Stimulated activated CD4-positive, alpha-beta T cell treated with anti-CD3 and anti-CD28 coated beads, Interleukin-2, amount 100 ng/mL, for 4 hours (primary cell): ENCODE measurements around the gene CRBN.
A peak's percentile ranks its signal among the peaks of the same experiment; 100 is the strongest.

Source experiments
- DNase-seq: peaks from one replicate; pipeline ENCODE4 v3.0.0-alpha.2; 2020; ENCODE audit warnings: low read depth

The CRBN gene

DNA sequence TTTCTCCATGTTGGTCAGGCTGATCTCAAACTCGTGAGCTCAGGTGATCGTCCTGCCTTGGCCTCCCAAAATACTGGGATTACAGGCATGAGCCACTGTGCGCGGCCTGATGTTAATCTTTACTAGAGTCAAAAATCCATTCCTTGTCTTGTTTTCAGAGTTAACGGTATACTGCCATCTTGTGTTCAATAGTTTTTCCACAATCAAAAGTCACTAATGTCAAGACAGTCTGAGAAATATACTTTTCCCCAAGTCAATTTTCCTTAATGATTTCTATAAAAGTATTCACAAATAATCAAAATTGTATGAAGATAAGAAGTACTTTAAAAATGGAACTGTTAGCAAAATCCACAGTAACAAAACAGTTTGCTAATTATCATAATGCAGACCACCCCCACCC, 8.5 kb downstream of the CRBN start:
- DNase-seq, result no peak

DNA sequence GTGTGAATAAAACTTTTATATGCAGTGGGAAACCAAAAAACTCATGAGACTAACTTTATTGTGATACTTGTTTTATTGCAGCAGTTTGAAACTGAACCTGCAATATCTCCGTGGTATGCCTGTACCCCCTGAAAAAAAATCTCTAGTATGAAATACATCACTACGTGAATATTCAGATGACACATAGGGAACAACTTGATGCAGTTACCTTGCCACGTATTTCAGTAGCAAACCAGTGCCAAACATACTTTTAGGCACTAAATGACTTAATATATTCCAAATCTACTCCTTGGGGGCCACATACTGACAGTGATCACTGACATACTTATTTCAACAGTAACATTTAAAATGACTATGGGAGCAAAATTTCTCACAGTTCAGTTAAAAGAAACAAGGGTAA, 13.8 kb downstream of the CRBN start:
- DNase-seq, result no peak

DNA sequence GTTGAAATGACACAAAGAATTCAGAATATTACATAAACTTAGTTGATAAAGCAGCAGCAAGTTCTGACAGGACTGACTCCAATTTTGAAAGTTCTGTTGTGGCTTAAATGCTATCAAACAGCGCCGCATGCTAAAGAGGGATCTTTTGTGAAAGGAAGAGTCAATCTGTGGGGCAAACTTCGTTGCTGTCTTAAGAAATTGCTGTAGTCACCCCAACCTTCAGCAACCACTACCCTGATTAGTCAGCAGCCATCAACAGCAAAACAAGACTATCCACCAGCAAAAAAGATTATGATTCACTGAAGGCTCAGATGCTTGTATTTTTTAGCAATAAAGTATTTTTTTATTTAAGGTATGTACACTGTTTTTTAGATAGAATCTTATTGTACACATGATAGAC, 14.2 kb downstream of the CRBN start:
- DNase-seq, result no peak

DNA sequence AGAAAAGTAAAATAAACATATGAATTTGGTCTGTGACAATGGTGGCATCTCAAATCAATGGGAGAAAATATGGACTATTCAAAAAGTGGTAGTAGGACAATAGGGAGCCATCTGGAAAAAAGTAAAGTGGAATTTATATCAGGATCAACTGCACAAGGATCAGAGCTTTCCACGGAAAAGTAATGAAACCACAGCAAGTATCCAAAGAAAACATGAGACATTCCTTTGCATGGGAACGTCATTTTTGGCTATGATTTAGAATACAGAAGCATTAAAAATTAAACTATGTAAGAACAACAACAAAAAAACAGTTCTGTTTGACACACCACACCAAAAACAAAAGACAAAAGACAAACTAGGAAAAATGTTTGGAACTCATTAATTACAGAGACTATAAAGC, 18.7 kb downstream of the CRBN start:
- no peak for DNase-seq

DNA sequence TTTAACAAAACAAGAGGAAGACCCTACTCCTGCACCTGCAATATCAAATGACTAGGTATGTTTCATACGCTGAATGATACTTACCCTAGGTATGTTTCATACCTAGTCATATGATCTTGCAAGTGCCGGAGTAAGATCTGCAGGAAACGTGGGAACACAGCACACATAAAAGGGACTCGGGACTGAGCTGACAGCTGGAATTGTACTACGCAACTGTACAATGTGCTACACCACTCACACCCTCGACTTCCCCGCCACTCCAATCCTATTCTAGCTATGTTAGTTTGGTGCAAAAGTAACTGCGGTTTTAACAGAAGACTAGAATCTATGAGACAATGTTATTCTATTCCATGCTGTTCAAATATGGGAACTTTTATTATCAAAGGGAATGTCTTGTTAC, 22.0 kb downstream of the CRBN start:
- DNase-seq, result no peak

DNA sequence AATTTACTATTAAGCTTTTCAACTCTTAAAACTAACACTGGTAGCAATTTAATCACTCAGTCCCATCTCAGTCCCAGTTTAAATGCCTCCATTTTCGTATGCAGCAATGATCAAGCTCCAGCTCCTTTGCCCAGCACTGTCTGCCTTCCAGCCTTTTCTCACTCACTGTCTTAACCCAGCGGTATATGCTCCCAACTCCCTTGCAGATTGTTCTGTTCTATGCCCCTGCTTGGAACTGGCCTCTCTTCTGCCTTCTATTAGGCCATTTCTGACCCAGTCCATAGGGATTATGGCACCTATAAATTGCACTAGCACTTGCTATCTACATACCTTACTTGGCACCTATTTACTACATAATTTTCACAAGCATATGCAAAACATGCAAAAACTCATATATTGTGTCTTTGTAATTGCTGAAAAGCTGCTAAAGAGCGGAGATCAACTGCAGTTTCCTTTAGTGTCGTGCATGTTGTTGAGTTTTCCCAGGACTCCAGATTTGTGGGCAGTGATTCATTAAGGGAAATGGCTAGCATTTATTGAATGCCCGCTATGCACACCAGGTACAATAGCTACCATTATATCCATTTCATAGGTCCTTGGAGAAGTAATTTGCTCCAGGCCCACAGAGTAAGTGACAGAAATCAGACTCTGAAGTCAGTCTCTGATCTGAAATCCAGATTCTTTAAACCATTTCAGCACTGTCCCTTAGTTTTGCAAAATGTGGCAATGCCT, 24.4 kb downstream of the CRBN start:
- DNase-seq, result no peak

DNA sequence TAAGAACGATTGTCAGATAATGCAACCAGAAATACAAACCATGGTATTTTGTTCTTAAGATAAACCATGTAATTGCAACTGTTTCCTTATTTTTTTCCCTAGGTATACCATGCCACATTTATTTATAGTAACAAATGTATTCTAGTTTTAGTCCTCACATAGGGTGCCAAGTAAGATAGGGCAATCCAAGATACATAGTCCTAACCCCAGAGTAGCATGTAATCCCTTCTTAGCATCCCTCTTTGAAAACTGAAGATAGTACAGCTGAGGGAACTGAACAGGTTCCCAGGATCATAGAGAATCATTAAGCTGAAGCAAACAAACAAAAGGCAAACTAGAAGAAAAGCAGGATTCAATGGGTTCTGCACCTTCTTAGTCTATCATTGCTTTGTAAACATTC, 28.0 kb downstream of the CRBN start:
- no peak for DNase-seq

DNA sequence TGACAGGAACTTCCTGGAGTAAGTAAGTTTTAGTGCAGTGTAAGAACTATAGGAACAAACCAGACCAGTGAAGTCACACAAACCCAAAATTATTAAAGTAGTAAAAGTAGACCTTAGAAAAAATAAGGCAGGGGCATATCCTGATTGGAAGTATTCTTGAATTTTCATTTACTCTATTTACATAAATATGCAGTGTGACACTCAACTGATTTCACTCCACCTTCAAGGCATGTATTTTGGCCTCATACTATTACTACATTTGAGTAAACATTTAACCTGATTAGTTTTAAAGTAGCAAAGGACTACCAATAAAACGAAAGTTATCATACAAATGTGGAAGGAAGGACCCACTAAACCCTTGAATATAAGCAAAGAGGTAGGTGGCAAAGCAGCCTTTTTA, 29.9 kb downstream of the CRBN start:
- no peak for DNase-seq

DNA sequence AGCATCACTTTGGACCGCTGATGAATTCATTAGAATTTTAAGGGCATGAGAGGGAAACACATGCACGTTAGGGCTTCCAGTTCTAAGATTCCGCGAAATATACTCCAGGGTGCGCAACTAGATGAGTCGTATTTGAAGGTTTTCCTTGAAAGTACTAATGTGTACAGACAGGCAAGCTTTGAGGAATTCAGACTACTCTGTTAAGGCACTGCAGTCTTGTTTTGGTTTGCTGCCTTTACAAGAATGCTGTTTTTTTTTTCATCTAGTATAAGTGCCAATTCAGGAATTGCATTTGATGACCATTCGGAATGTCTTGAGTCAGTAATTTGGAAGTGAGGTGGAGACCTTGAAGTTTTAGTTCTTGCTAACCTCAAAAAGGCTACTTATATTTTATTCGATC, 33.7 kb downstream of the CRBN start:
- DNase-seq, result no peak

DNA sequence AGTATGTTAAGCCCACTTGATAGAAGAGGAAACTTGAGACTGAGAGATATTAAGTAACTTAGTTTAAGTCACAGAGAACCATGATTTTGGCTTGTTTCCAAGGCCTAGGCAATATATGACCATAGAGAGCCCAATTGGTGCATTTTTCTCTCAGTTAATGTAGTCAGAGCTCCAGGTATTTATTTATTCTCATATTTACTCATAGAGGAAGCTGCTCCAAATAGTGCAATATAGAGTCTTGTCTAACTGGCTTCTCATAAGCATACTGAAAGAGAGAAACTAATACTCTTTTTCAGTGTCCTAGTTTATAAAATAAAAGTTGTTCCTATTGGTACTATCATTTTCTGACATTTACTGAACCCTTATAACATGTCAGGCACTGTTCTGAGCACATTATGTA, 37.6 kb downstream of the CRBN start:
- DNase-seq, result no peak

DNA sequence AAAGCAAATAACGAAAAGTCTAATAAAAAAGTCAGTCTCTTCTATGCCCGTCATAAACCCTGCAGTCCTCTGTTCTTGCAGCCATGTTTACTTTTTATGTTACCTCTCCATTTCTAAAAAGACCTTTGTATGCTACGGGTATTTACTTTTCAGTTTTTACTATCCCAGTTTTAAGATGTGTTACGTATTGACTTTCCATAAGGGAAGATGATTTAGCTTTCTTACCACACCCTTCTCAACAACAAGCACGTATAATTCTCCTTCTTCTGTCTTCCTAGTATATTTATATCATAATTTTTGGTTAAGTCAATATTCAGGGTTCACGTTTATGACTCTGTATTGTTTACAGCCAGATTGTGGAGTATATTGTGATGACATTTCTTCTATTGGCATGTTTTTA, 42.0 kb downstream of the CRBN start:
- no peak for DNase-seq

DNA sequence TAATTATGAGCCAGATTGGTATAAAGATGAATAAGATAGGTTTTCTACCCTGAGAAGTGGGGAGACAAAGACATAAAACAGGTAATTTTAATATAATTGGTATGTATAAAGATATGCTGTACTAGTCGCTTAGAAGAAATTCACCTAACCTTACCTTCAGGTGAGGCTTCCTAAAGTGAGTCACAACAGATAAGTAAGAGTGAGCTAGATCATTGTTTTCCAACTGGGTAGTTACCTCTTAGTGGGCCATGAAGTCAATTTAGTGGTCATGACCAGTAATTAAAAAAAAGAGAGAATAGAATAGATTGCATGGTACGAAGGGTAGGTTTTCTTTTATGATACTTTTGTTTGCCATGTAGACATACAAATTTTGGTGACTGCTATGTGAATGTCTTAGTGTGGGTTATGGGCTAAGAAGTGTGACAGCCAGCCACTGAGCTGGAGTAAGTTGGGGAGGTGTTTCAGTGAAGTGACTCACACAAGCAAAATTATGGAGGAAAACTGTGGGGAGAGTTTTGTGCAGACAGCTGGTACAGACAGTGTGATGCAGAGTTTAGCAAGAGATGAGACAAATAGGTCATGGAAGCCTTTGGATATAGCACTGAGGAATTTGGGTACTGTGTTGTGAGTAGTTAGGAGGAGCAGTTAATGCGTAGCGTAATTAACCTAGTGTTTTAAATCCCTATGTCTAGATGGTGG, 44.6 kb downstream of the CRBN start:
- DNase-seq, result no peak

DNA sequence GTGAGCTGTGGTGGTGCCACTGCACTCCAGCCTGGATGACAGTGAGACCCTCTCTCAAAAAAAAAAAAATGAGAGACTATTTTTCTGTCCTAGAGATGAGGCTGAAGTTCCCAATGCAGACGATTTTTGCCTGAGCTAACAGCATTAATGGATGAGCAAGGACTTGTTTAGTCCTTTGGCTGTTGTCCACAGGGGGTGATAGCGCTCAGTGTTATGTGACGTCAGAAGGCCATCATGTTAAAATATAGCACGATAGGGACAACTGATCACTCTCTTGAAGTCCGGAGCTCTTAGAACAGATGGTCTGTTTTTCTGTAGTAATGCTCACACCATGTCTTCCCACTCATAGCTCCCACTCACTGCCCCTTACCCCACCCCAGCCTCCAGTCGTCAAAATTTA, 46.0 kb downstream of the CRBN start:
- DNase-seq, result no peak

DNA sequence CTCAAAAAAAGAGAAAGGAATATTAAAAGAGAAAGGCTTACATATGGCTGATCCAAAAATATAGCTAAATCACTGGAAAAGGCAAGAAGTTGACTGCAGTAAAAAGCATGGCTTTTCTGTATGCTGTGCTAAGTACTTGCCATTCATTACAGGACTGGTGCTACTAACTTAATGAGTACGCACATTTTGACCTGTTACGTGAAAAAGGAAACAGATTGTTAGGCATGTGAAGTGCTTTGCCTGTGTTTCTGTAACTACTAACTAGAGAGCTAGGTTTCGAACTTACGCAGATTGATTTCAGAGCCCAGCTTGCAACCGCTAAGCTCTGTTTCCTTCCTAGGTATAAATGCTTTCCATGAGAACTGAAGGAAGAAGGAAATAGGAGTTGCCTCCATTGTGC, 49.9 kb downstream of the CRBN start:
- DNase-seq, result no peak

DNA sequence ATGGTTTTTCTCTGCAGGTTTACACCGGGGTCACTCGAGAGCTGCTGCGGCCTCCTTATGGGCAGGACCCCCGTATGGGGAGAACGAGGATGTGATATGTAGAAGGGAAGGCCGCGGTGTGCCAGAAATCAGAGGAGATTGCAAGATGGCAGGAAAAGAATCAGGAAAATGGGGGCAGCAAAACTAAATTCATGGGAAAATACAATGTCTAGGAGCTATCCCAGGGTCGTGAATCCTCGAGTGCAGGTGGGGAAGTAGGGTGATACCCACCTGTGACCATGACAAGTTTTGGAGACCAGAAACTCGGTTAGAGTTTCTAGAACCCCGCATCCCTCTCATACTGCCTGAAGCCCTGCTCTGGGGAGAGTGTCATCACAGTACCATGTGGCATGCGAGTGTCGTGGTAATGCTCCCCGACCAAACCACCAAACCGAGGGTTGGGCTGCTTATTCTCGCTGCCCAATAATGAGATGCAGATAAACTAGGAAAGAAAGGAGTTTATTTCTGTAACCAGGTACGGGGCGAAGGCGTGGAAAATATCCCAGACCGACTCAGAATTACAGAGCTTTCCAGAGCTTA, 52.0 kb downstream of the CRBN start:
- no peak for DNase-seq

DNA sequence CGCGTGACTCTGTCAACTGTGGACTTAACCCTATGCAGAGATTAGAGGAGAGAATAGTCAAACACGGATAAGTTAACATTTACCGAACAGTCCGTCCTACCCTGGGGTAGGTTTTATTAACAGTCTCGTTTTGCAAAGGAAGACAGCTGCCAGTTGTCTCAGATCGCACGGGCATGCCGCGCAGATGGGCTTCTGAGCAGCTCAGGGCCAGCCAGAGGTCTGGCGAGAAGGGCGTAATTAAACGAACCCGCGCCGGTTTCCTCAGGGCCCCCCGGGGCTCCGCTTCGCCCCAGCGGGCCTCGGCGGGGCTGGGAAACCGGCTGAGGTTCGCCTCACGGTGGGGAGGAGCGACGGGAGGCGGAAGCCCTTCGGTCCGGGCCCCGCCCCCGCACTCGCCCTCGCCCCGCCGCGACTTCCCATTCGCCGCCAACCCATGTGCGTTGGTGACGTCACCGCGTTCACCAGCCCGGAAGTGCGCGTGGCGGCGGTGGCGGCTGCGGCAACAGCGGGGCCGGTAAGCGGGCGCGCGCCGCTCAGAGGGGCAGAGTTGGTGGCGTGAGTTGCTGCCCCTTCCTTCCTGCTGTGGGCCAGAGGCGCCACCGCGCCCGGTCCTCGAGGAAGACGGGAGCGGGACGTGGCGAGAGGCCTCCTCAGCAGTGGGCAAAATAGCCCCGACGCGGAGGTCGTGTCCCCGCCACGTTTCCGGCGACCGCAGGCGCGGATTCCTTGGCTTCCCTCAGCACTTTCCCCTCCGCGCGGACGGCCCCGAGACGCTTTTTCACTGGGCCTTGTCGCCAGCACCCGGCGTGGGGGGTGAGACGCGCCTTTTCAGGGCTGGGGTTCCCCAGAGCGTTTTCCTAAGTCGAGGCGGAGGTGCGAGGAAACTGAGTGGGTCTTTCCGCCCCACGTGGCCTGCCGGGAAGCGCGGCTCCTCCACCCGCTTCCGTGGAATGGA, 52.7 kb downstream of the CRBN start, which contains the start of gene TRNT1:
Gene TRNT1 (plus strand): TSS at position 464 of the 955 bp plus-strand sequence. CDS start 2,101 bp downstream, outside the sequence.
- DNase-seq, result peak; percentile 96

DNA sequence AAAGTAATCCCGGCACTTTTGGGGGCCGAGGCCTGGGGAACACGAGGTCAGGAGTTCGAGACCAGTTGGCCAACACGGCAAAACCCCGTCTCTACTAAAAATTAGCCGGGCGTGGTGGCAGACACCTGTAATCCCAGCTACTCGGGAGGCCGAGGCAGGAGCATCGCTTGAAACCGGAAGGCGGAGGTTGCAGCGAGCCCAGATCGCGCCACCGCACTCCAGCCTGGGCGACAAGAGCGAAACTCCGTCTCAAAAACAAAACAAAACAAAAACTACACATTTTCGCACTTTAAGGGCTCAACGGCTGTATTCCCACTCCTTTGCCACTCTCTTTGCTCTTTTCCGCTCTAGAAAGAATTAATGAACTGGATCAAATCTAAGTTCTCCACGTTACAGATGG, 53.5 kb downstream of the CRBN start:
- no peak for DNase-seq

DNA sequence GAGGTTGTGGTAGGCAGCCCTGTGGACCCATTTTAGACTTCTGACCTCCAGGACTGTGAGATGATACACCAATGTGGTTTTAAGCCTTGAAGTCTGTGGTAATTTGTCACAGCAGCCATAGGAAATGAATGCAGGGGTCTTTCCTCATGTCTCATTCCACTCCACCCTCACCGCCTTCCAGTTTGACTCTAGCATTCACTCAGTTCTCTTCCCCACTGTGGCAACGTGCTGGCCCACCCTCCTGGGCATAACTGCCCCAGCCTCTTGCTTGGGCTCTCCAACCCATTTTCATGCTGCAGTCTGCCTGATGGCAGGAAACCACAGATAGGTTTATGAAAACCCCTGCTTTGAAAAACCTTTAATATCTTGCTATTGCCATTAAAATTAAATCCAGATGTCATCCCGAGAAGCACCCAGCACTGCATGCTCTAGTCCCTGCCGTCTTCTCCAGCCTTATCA, 60.1 kb downstream of the CRBN start:
- no peak for DNase-seq

DNA sequence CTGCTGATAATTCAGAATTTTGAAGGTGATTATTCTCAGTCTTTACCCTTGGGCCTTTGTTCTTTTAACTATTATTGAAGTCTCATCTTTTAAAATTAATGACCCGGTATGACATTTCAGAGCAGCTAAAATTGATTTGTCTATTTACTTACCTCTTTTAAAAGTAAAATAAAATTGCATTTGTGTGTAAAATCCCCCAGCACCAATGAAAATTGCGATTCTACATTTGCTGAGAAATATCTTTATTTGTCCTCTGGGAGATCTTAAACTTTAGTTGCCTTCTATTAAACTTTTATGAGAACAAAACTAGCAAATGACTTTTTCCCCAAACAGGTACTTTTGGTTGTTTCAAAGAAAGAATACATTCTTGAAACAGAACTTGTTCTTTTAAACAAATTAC, 61.8 kb downstream of the CRBN start:
- no peak for DNase-seq

DNA sequence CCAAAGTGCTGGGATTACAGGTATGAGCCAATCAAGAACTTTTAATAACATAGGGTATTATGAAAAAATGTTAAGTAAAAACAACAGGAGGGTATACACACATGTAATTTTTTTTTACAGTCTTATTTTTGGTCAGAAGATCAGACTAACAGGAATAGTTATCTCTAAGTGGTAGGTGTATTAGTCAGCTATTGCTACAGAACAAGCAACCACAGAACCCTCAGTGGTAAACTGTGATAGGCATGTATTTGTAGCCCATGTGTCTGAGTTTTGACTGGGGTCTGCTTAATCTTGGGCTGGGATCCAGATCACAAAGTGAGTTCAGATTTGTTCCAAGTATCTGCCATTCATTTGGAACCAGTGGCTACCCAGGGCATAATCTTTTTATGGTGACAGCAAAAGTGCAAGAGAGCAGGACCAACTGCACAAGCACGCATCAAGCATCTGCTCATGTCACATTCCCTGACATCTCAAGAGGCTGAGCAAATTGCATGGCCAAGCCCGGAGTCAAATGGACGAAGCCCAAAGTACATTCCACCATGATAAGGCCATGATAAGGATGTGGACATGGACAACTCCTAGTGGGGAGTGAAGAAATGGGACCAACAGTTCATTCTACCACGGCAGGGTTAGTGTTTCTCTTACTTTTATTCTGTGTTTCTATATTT, 66.3 kb downstream of the CRBN start:
- no peak for DNase-seq

DNA sequence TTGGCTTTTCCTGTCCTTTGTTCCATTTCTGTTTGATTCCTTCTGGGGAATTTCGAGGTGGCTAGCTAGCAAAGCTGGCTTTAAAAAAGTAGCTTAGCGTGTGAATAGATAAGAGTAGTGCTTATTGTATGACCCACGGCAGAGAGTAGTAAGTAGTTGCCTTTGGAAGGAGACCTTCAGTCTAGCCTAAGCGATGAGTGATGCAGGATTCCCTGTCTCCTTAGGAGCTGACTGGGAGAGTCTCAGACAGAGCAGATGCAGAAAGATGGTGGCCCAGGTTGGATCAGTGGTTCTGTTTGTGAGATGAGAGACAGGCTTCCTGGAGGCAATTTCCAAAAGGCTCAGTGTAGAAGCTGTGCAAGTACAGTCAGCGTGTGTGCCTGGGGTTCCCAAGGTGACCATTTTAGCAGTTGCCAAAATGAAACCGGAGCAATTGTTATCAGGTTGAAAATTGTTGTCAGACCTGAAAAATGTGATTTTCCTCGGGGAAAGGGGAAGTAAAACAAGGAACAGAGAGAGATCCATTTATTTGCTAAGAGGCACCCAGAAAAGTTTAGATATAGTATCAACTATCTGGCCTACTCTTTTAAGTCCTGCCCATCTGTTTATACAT, 68.6 kb downstream of the CRBN start:
- DNase-seq, result no peak
